Body of pancreas (tissue), 4 donors: Measurements from ENCODE around the gene TBC1D20. TPM values are rescaled to one million over a fixed set of nuclear protein-coding genes. Genes with fewer than 3 reads are reported as not detected.
A peak's percentile ranks its signal among the peaks of the same experiment; 100 is the strongest.

Source experiments
- ATAC-seq: fragments of 150-250 bp; one replicate; pipeline ENCODE4 v1.9.1; 2016
- DNase-seq, 4 donors: peaks; one replicate each; pipeline ENCODE4 v3.0.0-alpha.2; 2019
- H3K27ac ChIP-seq, 4 donors: fragments of 200-600 bp; sonication (generic); 1 replicate in 3 of 4; 2 replicates in 1 of 4; pipeline versions ENCODE4 v1.5.1 to v1.6.1; 2016 to 2019; ENCODE audit warnings: mild to moderate bottlenecking in 1 of 4, mixed read lengths in 1 of 4, moderate library complexity in 1 of 4
- H3K27me3 ChIP-seq, 2 donors: fragments of 200-600 bp; sonication (generic); one replicate each; pipeline ENCODE4 v1.6.0; 2016; ENCODE audit warnings: mild to moderate bottlenecking in 1 of 2
- H3K36me3 ChIP-seq, 2 donors: fragments of 200-600 bp; sonication (generic); replicated peaks in 1 of 2; 2 replicates each; pipeline ENCODE4 v1.5.1; 2016; ENCODE audit warnings: low read depth in 2 of 2; ENCODE audit not compliant: insufficient read depth in 1 of 2
- H3K4me1 ChIP-seq: fragments of 200-600 bp; sonication (generic); one replicate; pipeline ENCODE4 v1.6.0; 2016
- H3K4me3 ChIP-seq, 2 donors: fragments of 200-600 bp; sonication (generic); 1 replicate in 1 of 2; 2 replicates in 1 of 2; pipeline ENCODE4 v1.5.1; 2016 to 2019
- H3K9me3 ChIP-seq, 3 donors: fragments of 200-600 bp; sonication (generic); 1 replicate in 2 of 3; 2 replicates in 1 of 3; pipeline ENCODE4 v1.5.1; 2016
- POLR2A ChIP-seq, 3 donors: fragments of 450-650 bp; IDR thresholded peaks; one replicate each; pipeline ENCODE4 v1.6.1; 2016; ENCODE audit warnings: antibody characterized with exemption in 3 of 3, mild to moderate bottlenecking in 2 of 3
- WGBS, 2 donors: methylation state at CpG; one replicate each; pipeline ENCODE4 v1.1.5; 2017; 5-methylcytosine and 5-hydroxymethylcytosine counted together
- intact Hi-C: fragments of 100-400 bp; cut with DNase I; formaldehyde crosslinking; loops from one replicate; pipeline ENCODE4 v1.15.1; 2023
- total RNA-seq, 2 donors: library from RNA; depleted of rRNA; stranded (reverse); fragments of >200 nt; gene quantifications; one replicate each; pipeline ENCODE4 v1.1.0, GENCODE V29; 2016
- TF ChIP-seq, protein P1 (sequence below), 7 experiments: fragments of 450-650 bp in 4 of 7; fragments of 200-600 bp in 3 of 7; sonication (generic) in 3 of 7; IDR thresholded peaks; one replicate each; pipeline ENCODE4 v1.5.1; 2016 to 2019; ENCODE audit warnings: antibody characterized with exemption in 7 of 7

TBC1D20 gene
- total RNA-seq, 2 donors from 2014 or later: 16.3 to 27.4 TPM

DNA sequence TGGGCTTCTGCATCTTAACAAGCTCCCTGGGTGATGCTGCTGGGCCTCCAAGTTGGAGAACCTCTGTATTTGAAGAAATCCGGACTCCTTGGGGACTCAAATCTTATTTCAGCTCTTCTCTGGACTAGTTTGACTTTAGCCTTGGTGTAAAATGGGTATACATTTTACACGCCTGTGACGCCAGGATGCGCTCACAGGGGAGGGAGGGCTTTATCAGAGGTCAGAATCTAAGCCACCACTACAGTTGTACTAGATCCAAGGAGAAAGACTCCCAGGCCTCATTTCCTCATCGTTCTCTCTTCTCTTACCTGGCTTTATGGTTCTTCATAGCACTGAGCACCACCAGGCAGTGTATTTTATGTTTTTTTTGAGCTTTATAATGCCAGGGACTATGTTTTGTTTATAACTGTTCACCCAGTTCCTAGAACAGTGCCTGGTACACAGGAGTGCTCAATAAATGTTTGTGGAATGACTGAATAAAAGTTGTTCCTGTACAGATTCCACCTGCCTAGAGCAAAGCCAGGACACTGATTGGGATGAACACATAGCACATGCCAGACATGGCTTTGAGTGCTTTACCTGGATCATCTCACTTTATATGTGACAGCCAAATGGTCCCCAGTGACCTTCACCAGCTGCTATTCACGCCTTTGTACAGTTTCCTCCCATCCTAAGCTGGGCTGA is 59.3 kb downstream of the TBC1D20 start:
- intact Hi-C loops: no loop called here
- 88 to 91% methylated on average over 6 of the region's 6 CpGs for WGBS, 2 donors
- Histone ChIP-seq H3K27ac (no peak overlapping the region), H3K4me3 (no peak overlapping the region), H3K27me3 (no peaks in the 10 kb centered on the region), H3K9me3 (no peaks in the 10 kb centered on the region), H3K4me1 (peaks cover 9% of the 10 kb centered on the region), H3K36me3 (no peaks in the 10 kb centered on the region)
- ATAC-seq (no peak), DNase-seq (no peak)
- TF ChIP-seq, protein P1, sequence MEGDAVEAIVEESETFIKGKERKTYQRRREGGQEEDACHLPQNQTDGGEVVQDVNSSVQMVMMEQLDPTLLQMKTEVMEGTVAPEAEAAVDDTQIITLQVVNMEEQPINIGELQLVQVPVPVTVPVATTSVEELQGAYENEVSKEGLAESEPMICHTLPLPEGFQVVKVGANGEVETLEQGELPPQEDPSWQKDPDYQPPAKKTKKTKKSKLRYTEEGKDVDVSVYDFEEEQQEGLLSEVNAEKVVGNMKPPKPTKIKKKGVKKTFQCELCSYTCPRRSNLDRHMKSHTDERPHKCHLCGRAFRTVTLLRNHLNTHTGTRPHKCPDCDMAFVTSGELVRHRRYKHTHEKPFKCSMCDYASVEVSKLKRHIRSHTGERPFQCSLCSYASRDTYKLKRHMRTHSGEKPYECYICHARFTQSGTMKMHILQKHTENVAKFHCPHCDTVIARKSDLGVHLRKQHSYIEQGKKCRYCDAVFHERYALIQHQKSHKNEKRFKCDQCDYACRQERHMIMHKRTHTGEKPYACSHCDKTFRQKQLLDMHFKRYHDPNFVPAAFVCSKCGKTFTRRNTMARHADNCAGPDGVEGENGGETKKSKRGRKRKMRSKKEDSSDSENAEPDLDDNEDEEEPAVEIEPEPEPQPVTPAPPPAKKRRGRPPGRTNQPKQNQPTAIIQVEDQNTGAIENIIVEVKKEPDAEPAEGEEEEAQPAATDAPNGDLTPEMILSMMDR (IDR thresholded peaks at IDR 0.05): no peak
- no peak for TF ChIP-seq POLR2A (IDR thresholded peaks at IDR 0.05)

DNA sequence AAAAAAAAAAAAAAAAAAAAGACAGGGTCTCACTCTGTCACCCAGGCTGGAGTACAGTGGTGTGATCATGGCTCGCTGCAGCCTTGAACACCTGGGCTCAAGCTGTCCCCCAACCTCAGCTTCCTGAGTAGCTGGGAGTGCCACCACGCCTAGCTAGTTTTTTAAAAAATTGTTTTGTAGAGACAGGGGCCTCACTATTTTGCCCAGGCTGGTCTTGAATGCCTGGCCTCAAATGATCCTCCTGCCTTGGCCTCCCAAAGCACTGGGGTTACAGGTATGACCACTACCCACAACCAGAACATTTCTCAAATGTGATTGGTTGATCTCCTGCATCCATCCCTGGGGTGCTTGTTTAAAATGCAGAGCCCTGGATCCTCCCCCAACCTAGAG is 59.8 kb downstream of the TBC1D20 start:
- WGBS, 2 donors: 86 to 88% methylated on average over 2 of the region's 2 CpGs

DNA sequence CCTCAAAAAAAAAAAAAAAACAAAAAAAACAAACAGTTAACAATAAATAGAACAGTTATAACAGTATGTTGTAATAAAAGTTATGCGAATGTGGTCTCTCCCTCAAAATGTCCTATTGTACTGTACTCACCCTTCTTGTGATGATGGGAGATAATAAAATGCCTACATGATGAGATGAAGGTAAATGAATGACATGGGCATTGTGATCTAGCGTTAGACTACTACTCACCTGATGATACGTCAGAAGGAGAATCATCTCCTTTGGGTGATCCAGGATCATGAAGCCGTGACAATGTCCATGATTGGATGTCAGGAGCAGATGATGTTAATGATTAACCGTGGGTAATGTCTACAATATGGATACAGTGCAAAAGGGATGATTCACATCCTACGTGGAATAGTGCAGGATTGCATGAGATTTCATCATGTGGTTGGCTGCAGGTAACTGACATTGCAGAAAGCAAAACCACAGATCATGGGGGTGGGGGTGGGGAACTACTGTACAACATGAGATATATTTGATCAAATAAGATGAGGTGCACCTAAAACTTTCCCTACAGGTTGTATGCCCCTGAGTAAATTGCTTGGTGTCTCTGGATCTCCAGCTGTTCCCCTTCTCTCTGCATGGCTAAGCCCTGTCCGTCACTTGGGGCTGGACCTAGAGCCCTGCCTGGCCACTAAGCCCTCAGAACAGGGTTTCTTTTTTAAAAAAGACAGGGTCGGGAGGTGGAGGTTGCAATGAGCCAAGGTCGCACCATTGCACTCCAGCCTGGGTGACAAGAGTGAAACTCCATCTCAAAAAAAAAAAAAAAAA is 60.4 kb downstream of the TBC1D20 start:
- Histone ChIP-seq H3K4me1 (peaks cover 2% of the 10 kb centered on the region), H3K9me3 (no peaks in the 10 kb centered on the region), H3K27me3 (no peaks in the 10 kb centered on the region), H3K36me3 (peaks cover 0 to 2% of the 10 kb centered on the region in 2 donors), H3K27ac (peak overlapping the region in 1 of 4 donors; percentile 25), H3K4me3 (no peak overlapping the region)
- TF ChIP-seq, protein P1 (IDR thresholded peaks at IDR 0.05): no peak
- TF ChIP-seq POLR2A (IDR thresholded peaks at IDR 0.05): no peak
- DNase-seq: no peak
- 60 to 70% methylated on average over 9 of the region's 9 CpGs for WGBS, 2 donors
- intact Hi-C loops: no loop called here
- ATAC-seq: no peak

More for the DNA sequence above, 59.8 kb downstream of the TBC1D20 start:
- peaks cover 8% of the 10 kb centered on the region for H3K4me1 ChIP-seq
- TF ChIP-seq, protein P1 (IDR thresholded peaks at IDR 0.05): no peak
- no peak for TF ChIP-seq POLR2A (IDR thresholded peaks at IDR 0.05)
- intact Hi-C loops: no loop called here
- no peaks in the 10 kb centered on the region for H3K27me3 ChIP-seq
- H3K36me3 ChIP-seq: no peaks in the 10 kb centered on the region
- ATAC-seq (no peak), DNase-seq (no peak)
- no peak overlapping the region for H3K27ac ChIP-seq
- no peaks in the 10 kb centered on the region for H3K9me3 ChIP-seq
- no peak overlapping the region for H3K4me3 ChIP-seq

DNA sequence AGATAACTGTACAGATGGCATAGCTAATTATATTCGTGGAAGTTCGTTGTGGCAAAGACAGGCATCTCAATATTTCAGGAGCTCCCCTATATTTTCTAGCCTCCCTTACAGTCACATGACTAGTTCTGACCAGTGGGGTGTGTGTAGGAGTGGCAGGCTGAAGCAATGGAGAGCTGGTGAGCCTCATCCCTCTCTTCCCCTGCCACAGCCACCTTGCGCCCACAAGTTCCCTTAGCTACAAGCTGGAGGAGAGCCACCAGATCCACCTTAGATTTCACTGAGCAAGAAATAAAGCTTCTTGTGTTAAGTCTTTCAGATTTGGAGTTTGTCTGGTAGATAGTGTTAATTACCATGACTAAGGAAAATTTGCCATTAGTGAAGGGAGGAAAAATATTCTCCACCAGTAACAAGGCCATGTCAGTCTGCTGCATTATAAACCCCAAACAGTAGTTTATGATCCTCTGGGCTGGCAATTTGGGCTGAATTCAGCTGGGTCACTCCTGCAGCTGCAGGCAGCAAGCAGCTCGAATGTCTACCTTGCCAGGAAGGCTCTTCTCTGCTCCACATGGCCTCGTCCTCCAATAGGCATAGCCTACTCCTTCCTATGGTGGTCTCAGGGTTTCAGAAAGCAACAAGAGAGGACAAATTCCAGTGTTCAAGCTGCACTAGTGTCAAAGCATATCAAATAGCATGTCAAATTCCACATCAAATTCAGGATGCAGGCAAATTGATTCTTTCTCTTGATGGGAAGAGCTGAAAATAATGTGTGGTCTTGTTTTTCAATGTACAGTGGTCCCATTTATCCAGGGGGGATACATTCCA is 61.7 kb downstream of the TBC1D20 start:
- H3K4me1 ChIP-seq: peaks cover 5% of the 10 kb centered on the region
- no peaks in the 10 kb centered on the region for H3K9me3 ChIP-seq
- H3K4me3 ChIP-seq: no peak overlapping the region
- H3K27ac ChIP-seq: peak overlapping the region in 2 of 4 donors; percentile 2 to 7
- H3K27me3 ChIP-seq: no peaks in the 10 kb centered on the region
- ATAC-seq (no peak), DNase-seq (no peak)
- TF ChIP-seq POLR2A (IDR thresholded peaks at IDR 0.05): no peak
- TF ChIP-seq, protein P1 (IDR thresholded peaks at IDR 0.05): no peak
- 49 to 65% methylated on average over 5 of the region's 5 CpGs for WGBS, 2 donors
- H3K36me3 ChIP-seq: peaks cover 0 to 10% of the 10 kb centered on the region in 2 donors
- intact Hi-C loops: no loop called here
